Inflammatory macrophage treated with lipopolysaccharide for 4 hours (primary cell): ENCODE measurements around the gene FGF12.
"Not testable (repeated sequence)": the region's sequence is repeated elsewhere in the genome, so short reads cannot be mapped to it uniquely, and the experiment has no call there.

ENCODE experiments used
- DNase-seq: peaks from one replicate; pipeline ENCODE4 v3.0.0-alpha.2; 2020

FGF12 gene

GRCh38 chr3:192576704-192577103, 150.6 kb downstream of the FGF12 start:
- DNase-seq: not testable (repeated sequence)

- no peak for DNase-seq
Measured at GRCh38 chr3:192575879-192576506, 151.3 kb downstream of the FGF12 start.

GRCh38 chr3:192573240-192573639, 154.1 kb downstream of the FGF12 start:
- no peak for DNase-seq

GRCh38 chr3:192570821-192571791, 156.2 kb downstream of the FGF12 start:
- DNase-seq: no peak

- no peak for DNase-seq
Measured at GRCh38 chr3:192570315-192570714, 157.0 kb downstream of the FGF12 start.

- DNase-seq: peak; percentile 58
Measured at GRCh38 chr3:192566706-192567290, 160.5 kb downstream of the FGF12 start.

- DNase-seq: no peak
Measured at GRCh38 chr3:192564611-192565010, 162.7 kb downstream of the FGF12 start.

- DNase-seq: no peak
Measured at GRCh38 chr3:192563417-192563816, 163.9 kb downstream of the FGF12 start.

- no peak for DNase-seq
Measured at GRCh38 chr3:192553707-192554106, 173.6 kb downstream of the FGF12 start.

GRCh38 chr3:192550356-192550755, 177.0 kb downstream of the FGF12 start:
- no peak for DNase-seq

- DNase-seq: no peak
Measured at GRCh38 chr3:192545333-192545732, 182.0 kb downstream of the FGF12 start.

GRCh38 chr3:192543163-192543562, 184.2 kb downstream of the FGF12 start:
- DNase-seq: no peak

- DNase-seq: no peak
Measured at GRCh38 chr3:192516820-192517219, 210.5 kb downstream of the FGF12 start.

- no peak for DNase-seq
Measured at GRCh38 chr3:192515664-192516045, 211.7 kb downstream of the FGF12 start.

GRCh38 chr3:192514754-192515663, 212.3 kb downstream of the FGF12 start:
- DNase-seq: no peak

GRCh38 chr3:192514081-192514753, 213.1 kb downstream of the FGF12 start:
- no peak for DNase-seq

GRCh38 chr3:192505731-192506130, 221.6 kb downstream of the FGF12 start:
- DNase-seq: no peak

- DNase-seq: no peak
Measured at GRCh38 chr3:192501401-192501800, 225.9 kb downstream of the FGF12 start.

- no peak for DNase-seq
Measured at GRCh38 chr3:192496905-192497587, 230.3 kb downstream of the FGF12 start.

- no peak for DNase-seq
Measured at GRCh38 chr3:192494174-192494573, 233.2 kb downstream of the FGF12 start.

- no peak for DNase-seq
Measured at GRCh38 chr3:192490720-192491119, 236.6 kb downstream of the FGF12 start.
